ENCODE data around the gene TSPAN3. TPM values are rescaled to one million over a fixed set of nuclear protein-coding genes. Genes with fewer than 3 reads are reported as not detected.
A peak's percentile ranks its signal among the peaks of the same experiment; 100 is the strongest.

The TSPAN3 gene
- total RNA-seq, 1 experiment from 2014 or later = 84.9 TPM

GRCh38 chr15:77027697-77028450, 43.0 kb downstream of the TSPAN3 start:
- peak; percentile 71 for ATAC-seq
- H3K4me1 Mint-ChIP-seq = peaks cover 5% of the 10 kb centered on the region; the same call in 1 of the 2 replicates
- ChIA-PET POLR2A (no interaction called here), CTCF (interaction anchor here (2.2 to 2.3 kb wide), 2 partner anchors 54 to 516 kb away, joined by 12 to 20 read pairs; no protein-coding TSS in a partner anchor)
- no peaks in the 10 kb centered on the region for H3K36me3 Mint-ChIP-seq
- peak overlapping the region; percentile 68 for H3K4me3 Mint-ChIP-seq
- no peaks in the 10 kb centered on the region for H3K9me3 Mint-ChIP-seq
- H3K27me3 Mint-ChIP-seq (ENCODE audit: low read depth) = peaks cover 10% of the 10 kb centered on the region
- TF ChIP-seq FOXP1 (CRISPR knock-in tag; IDR thresholded peaks at IDR 0.05; ENCODE audit: borderline replicate concordance) = 0 out of 2 replicates have a peak, but pooled peaks have one; percentile 42
- no peak for TF ChIP-seq ZNF416 (CRISPR knock-in tag; IDR thresholded peaks at IDR 0.05)
- 0 out of 2 replicates have a peak, but pooled peaks have one; percentile 43 for TF ChIP-seq SP1 (CRISPR knock-in tag; conservative IDR thresholded peaks at IDR 0.05)
- 0 out of 2 replicates have a peak, but pooled peaks have one; percentile 20 for TF ChIP-seq FOXP4 (CRISPR knock-in tag; IDR thresholded peaks at IDR 0.05)
- no peak overlapping the region for H3K27ac Mint-ChIP-seq
- peak; percentile 66 for DNase-seq (ENCODE audit: low spot score)

- peaks cover 10% of the 10 kb centered on the region for H3K27me3 Mint-ChIP-seq (ENCODE audit: low read depth)
- ChIA-PET CTCF (interaction anchor here (0.8 to 4.7 kb wide), 4 partner anchors 7 to 606 kb away, joined by 3 to 57 read pairs (median 12); no protein-coding TSS in a partner anchor), POLR2A (interaction anchor here (0.6 kb wide), 1 partner anchor 527 kb away, joined by 3 read pairs; no protein-coding TSS in a partner anchor)
- no peaks in the 10 kb centered on the region for H3K36me3 Mint-ChIP-seq
- peaks cover 5% of the 10 kb centered on the region; the same call in 1 of the 2 replicates for H3K4me1 Mint-ChIP-seq
- H3K27ac Mint-ChIP-seq = no peak overlapping the region
- ATAC-seq = no peak
- peak; percentile 8 for DNase-seq (ENCODE audit: low spot score)
- H3K4me3 Mint-ChIP-seq = peak overlapping the region; percentile 62
- no peaks in the 10 kb centered on the region for H3K9me3 Mint-ChIP-seq
- TF ChIP-seq CDX4 (CRISPR knock-in tag; IDR thresholded peaks at IDR 0.05; ENCODE audit: borderline replicate concordance) (no peak), ZNF317 (CRISPR knock-in tag; IDR thresholded peaks at IDR 0.05; ENCODE audit: borderline replicate concordance, low read depth) (no peak), ZSCAN18 (CRISPR knock-in tag; IDR thresholded peaks at IDR 0.05) (no peak), KAT7 (CRISPR knock-in tag; IDR thresholded peaks at IDR 0.05; ENCODE audit: borderline replicate concordance) (no peak), ZNF512 (CRISPR knock-in tag; IDR thresholded peaks at IDR 0.05; ENCODE audit: borderline replicate concordance) (no peak), STAT6 (CRISPR knock-in tag; conservative IDR thresholded peaks at IDR 0.05; ENCODE audit: low read depth) (no peak), ZNF423 (CRISPR knock-in tag; IDR thresholded peaks at IDR 0.05) (no peak), ZNF138 (CRISPR knock-in tag; conservative IDR thresholded peaks at IDR 0.05) (no peak), SMAD3 (CRISPR knock-in tag; IDR thresholded peaks at IDR 0.05; ENCODE audit: borderline replicate concordance) (no peak), ZNF396 (CRISPR knock-in tag; IDR thresholded peaks at IDR 0.05; ENCODE audit: borderline replicate concordance) (no peak), FOXK1 (CRISPR knock-in tag; IDR thresholded peaks at IDR 0.05) (no peak), IRF1 (CRISPR knock-in tag; IDR thresholded peaks at IDR 0.05) (no peak), NFE2L1 (CRISPR knock-in tag; IDR thresholded peaks at IDR 0.05) (no peak), ARID4B (CRISPR knock-in tag; IDR thresholded peaks at IDR 0.05; ENCODE audit: borderline replicate concordance) (no peak)
Observed at GRCh38 chr15:77027111-77027696, 43.7 kb downstream of the TSPAN3 start.

Measured in WTC11 (cell line).